ENCODE results near the gene PYGO1. TPM values are rescaled to one million over a fixed set of nuclear protein-coding genes. Genes with fewer than 3 reads are reported as not detected.

Gene PYGO1
- total and polyA plus RNA-seq, 2 of the 8 experiments (the other 6 are each of a cell fraction or from before 2014, with no cell fraction given) = 0.50 to 1.1 TPM

DNA sequence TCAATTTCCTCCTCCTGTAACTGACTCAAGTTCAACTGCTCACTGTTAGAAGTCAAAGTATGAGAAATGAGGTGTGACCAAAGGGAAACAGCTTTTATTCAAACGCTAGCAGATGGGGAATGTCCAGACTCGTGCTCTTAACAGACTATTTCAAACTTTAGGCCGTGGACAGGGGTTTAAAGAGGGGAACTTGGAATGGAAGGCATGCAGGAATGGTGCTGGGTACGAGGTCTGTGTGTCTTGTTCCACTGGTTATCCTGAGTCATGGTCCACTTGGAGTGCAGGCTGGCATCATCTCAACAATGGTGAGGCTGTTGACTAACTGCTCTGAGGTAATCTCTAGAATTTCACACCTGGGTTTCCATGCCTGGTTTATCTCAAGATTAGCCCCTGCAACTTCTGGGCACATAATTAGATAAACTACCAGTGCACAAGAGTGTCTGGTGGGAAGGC, 57.3 kb downstream of the PYGO1 start:
- Histone ChIP-seq H3K56ac (replicated peaks; ENCODE audit: insufficient read length, low read depth, low read length) (no peak overlapping the region), H2BK12ac (ENCODE audit: low read depth, low read length) (no peak overlapping the region), H4K5ac (ENCODE audit: insufficient read length, low read depth, low read length) (no peak overlapping the region), H4K91ac (replicated peaks; ENCODE audit: insufficient read length, low read length) (no peak overlapping the region), H3K23me2 (ENCODE audit: low read depth, low read length) (no peaks in the 10 kb centered on the region; the same call in 1 of the 2 replicates), H3K4me3 (ENCODE audit: extremely low read depth in 1 of 4, insufficient read depth in 2 of 4, low read depth in 3 of 4, low read length in 4 of 4) (no peak overlapping the region), H3K27ac (ENCODE audit: low read depth, low read length) (no peak overlapping the region), H2BK5ac (ENCODE audit: low read depth, low read length) (no peak overlapping the region), H3K9me3 (ENCODE audit: insufficient read depth in 2 of 2, low read depth in 1 of 2, low read length in 1 of 2) (no peaks in the 10 kb centered on the region), H3K79me1 (ENCODE audit: low read depth, low read length) (no peaks in the 10 kb centered on the region), H2AK5ac (ENCODE audit: low read depth, low read length) (no peak overlapping the region), H3K23ac (ENCODE audit: insufficient read length) (no peak overlapping the region), H3K14ac (ENCODE audit: insufficient read length) (no peak overlapping the region), H2BK120ac (replicated peaks; ENCODE audit: low read depth, low read length) (no peak overlapping the region), H4K8ac (ENCODE audit: extremely low read depth, insufficient read depth, low read length) (no peak overlapping the region), H2AFZ (ENCODE audit: low read length) (0 out of 2 replicates have a peak overlapping the region, but pooled peaks have one; percentile 71), H3K4me2 (ENCODE audit: insufficient read depth in 1 of 2, low read depth in 2 of 2, low read length in 2 of 2) (no peak overlapping the region), H3K27me3 (replicated peaks in 1 of 4; ENCODE audit: control insufficient read depth in 3 of 4, extremely low read depth in 1 of 4, insufficient read depth in 3 of 4, low read length in 3 of 4) (peaks cover 0 to 9% (median 7%) of the 10 kb centered on the region in 4 experiments; a peak in 4 of 7 replicates), H3K4ac (replicated peaks; ENCODE audit: insufficient read length, low read depth, low read length) (no peak overlapping the region), H2BK20ac (ENCODE audit: low read length) (no peak overlapping the region), H3K79me2 (ENCODE audit: control insufficient read depth in 1 of 2, insufficient read depth in 2 of 2, low read length in 2 of 2) (no peaks in the 10 kb centered on the region), H3K9ac (replicated peaks in 1 of 4; ENCODE audit: extremely low read depth in 1 of 4, low read depth in 3 of 4, low read length in 3 of 4) (no peak overlapping the region), H3K18ac (ENCODE audit: extremely low read depth, low read length) (no peak overlapping the region), H3K4me1 (replicated peaks in 1 of 4; ENCODE audit: control insufficient read depth in 3 of 4, insufficient read depth in 4 of 4, low read length in 3 of 4) (no peaks in the 10 kb centered on the region), H3K36me3 (ENCODE audit: control insufficient read depth in 2 of 4, insufficient read depth in 4 of 4, low read length in 3 of 4) (no peaks in the 10 kb centered on the region), H4K20me1 (replicated peaks in 1 of 2; ENCODE audit: control insufficient read depth in 1 of 2, insufficient read depth in 2 of 2, low read length in 2 of 2) (no peaks in the 10 kb centered on the region), H2BK15ac (ENCODE audit: low read length) (no peak overlapping the region)
- no peak for DNase-seq (ENCODE audit: low read depth in 1 of 2, low spot score in 2 of 2)
- 73% methylated on average over 4 of the region's 4 CpGs; no CpG with 5 or more reads in 1 of the 2 experiments for WGBS, 2 experiments (ENCODE audit: extremely low coverage in 1 of 2, insufficient coverage in 1 of 2, insufficient read length in 1 of 2, insufficient replicate concordance in 2 of 2, low coverage in 1 of 2, low lambda C conversion rate in 2 of 2, missing lambda C conversion rate in 1 of 2)
- ChIA-PET POLR2A (ENCODE audit: partially characterized antibody) (interaction anchor here (0.6 to 0.7 kb wide), 2 partner anchors 123 to 227 kb away, joined by 3 read pairs; no protein-coding TSS in a partner anchor), CTCF (ENCODE audit: partially characterized antibody) (interaction anchor here (0.6 to 9.4 kb wide), 7 partner anchors 15 to 448 kb away, joined by 3 to 111 read pairs (median 3); no protein-coding TSS in a partner anchor)
- FAIRE-seq = peak; percentile 42
